NCI-H146 treated with DMSO at 0.1 percent for 48 hours (cell line): ENCODE results near the gene PSTK.

Experiments
- DNase-seq: peaks from one replicate; lab custom pipeline; 2025; ENCODE audit not compliant: unreplicated experiment; lab: John Stamatoyannopoulos, UW

PSTK gene, protein sequence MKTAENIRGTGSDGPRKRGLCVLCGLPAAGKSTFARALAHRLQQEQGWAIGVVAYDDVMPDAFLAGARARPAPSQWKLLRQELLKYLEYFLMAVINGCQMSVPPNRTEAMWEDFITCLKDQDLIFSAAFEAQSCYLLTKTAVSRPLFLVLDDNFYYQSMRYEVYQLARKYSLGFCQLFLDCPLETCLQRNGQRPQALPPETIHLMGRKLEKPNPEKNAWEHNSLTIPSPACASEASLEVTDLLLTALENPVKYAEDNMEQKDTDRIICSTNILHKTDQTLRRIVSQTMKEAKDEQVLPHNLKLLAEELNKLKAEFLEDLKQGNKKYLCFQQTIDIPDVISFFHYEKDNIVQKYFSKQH

DNA sequence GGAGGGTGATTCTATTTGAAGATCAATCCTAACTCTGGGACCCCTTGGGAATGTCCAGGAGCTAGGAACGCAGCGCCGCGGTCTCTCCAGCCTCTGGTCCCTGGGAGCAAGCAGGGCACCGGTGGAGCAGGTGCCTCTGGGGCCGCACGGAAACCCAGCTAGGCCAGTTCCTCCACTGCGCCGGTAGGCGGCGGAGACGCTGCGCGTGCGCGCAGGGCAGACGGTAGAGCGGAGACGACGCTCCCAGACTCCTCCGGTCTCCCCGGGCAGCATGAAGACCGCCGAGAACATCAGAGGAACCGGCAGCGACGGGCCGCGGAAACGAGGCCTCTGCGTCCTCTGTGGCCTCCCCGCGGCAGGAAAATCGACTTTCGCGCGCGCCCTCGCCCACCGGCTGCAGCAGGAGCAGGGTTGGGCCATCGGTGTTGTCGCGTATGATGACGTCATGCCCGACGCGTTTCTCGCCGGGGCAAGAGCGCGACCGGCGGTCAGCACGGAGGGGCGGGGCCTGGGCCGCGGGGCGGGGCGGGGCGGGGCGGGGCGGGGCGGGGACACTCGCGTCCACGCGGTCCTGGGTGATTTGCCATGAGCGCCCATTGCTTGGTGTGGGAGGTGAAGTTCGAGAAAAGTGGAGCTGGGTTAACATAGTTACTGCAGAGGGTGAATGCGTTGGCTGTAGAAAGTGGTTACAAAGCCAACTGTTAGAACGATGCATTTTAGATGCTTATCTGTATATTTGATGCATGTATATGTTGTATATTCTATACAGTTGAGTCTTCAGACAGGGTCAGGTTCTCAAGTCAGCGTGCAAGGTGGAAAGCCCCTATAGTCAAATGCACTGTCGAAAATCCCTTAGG is at the start of gene PSTK:
Gene PSTK, plus strand, starts transcription at position 193 of the 857 bp plus-strand sequence. Its CDS starts 79 bp downstream, at position 272.
- DNase-seq = peak; percentile 84

DNA sequence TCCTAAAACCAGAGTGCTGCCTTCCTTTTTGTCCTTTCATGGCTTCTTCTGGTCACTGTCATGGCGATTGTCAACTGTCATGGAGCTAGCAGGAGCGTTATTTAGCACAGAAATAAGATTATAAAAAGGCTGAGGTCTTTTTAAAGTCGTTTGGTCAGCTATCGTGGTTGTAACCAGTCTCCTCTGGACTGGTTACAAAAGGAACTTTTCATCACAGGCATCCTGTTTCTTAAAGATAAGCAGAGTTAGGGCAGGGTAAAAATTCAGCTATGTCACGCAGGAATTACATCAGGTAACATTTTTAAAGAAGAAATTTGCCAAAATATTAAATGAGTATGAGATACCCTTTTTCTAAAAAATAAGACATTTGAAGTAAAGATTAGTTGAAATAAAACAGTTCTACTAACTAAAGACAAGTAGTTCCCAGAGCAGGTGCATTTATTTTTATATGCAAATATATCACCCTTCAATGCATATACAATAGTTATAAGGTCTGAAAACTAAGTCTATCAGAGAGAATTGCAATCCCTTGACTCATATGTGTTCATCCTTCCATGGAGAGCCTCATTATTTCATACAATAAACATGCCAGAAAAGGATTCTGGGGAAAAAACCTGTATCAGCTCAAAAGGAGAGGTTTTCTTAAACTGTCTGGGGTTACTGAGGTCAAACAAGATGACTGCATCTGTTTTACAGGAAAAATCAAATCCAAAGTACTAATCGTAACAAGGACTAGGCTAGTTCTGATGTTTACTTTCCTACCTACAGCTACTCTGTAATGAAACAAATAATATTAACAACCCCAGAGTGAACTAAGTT is 48.9 kb upstream of the PSTK start:
- DNase-seq = no peak

DNA sequence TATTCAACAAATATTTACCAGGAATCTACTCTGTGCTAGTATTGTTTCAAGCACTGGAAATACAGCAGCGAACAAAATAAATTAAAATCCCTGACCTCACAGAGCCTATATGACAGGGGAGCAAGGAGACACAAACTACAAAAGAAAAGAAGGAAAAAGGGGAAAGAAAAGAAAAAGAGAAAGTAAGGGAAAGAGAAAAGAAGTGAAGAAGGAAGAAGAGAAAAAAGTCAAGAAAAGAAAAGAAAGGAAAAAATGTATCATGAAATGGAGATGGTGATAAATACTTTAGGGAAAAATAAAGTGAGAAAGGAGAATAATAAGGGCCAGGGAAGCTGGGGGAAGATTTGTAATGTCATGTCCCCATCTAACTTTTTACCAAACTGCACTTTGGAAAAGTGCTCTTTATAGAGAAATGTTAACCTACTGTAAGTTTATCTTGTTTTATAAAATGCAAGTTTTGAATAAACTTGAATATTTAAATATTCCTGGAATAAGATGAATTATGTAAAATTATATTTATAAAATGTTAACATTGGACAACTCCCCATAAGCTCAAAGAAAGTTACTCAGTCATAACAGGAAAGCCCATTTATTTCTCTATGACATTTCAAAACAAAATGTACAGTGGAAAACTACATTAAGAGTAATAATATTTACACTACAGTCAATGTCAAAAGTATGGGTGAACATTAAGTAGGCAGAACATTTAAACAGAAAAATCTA is 40.9 kb upstream of the PSTK start:
- DNase-seq = no peak

DNA sequence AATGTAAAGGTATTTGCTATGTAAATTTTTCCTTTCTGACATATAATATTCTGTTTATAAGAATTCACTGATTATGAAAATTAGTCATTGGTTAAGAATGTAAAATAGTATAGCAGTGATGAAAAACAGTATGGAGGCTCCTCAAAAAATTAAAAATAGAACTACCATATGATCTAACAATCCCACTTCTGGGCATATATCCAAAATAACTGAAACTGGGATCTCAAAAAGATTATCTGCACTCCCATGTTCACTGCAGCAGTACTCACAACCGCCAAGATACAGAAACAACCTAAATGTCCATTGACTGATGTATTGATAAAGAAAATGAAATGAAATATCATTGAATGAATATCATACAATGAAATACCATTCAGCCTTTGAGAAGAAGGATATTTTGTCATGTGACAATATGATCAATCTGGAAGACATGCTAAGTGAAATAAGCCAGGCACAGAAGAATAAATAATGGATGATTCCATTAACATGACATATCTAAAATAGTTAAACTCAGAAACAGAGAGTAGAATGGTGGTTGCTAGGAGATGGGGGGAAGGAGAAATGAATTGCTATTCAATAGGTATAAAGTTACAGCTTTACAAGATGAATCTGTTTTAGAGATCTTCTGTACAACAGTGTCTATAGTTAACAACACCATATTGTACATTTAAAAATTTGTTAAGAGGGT is 40.2 kb upstream of the PSTK start:
- DNase-seq = no peak

DNA sequence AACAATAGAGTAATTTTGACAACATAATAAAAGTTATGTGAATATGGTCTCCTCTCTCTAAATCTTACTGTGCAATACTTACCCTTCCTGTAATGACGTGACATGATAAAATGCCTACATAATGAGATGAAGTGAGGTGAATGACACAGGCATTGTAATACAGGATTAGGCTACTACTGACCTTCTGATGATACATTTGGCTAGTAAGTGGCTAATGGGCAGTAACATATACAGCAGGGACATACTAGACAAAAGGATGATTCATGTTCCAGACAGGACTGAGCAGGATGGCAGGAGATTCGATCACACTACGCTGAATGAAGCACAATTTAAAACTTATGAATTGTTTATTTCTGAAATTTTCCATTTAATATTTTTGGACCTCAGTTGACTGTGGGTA is 30.9 kb upstream of the PSTK start:
- DNase-seq = no peak

DNA sequence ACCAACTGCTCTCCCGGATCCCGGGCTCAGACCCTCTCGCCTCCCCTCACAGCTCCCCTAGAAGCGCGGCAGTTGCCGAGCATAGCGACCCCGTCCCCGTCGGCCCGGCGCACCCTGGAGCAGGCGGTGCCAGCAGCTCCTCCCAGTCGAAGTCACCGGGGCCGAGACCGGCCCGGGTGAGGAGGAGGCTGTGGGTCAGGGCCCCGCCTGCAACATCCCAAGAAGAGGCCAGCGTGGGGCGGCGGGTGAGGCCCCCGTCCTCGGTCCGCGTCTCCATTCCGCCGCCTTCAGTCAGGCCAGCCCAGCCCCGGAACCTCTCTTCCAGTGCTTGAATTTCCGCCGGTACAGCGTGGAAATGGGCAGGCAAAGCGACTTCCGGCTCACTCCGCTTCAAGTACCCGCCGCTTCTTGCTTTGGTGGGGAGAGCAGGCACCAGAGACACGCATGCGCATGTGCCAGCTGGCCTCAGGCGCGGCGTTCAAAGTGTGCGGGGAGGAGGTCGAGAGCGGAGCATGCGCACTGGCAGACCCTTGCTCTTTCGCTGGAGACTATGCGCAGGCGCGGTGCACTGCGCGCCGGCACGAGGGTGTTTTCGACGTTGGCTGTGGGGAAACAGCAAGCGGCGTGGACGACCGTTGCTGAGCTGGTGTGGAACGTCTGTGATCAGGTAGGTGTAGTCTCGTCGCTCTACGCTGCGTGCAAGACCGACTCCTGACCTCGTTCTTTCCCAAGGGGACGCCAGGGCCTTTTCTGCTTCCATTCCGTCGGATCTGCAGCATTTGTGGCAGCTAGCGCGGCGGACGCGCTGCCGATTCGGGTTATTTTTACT is 26.1 kb upstream of the PSTK start, which contains the start of gene C10orf88:
Gene C10orf88, minus strand, starts transcription at position 326 of the 829 bp plus-strand sequence. Its CDS starts 49 bp downstream, at position 277.
- DNase-seq = peak; percentile 95

DNA sequence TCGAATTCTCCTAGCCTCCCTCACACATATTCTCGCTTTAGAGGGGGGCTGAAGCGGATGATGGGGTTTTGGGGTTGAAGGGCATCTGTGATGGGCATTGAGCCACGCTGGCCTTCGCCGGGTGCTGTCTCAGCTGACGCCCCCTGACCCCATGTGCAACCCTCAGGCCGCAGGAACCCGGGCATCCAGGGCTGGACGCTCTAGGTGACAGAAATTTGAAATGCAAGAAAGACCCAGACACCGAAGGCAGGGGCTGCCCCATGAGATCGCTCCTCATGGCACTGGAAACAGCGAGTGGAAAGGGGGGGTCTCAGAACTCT is 25.5 kb upstream of the PSTK start:
- DNase-seq = no peak

DNA sequence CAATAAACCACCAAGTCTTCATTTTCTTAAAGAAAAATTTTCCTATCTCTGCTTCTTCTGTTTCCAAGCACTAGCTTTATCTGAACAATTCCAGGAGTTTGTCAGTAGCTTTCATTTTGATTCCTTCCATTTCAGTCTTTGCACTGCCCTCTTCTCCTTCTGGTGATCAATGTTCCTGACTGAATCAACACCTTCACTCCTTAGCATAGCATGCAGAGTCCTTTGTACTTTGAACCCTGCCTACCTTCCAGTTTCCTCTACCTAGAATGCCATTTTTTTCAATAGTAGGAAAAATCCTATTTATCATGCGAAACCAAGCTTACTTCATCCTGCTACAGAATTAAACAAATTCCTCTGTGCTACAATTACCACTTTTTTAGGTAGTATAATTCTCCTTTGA is 24.3 kb upstream of the PSTK start:
- no peak for DNase-seq

DNA sequence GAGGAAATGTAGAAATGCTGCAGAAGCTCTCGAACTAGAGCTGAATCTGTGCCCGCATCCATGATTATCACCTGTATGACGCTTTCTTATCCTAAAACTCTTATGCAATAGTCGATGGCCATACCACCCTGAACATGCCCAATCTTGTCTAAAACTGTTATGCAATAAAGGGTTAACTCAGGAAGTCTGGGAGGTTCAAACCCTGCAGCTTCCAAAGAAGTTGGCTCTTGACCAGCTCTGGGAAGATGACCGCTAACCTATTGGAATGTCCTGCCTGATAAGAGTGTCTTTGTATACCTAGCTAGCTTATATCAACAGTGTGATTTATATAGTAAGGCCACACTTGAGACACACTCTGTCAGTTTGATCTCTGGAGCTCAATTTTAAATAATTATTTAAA is 22.7 kb upstream of the PSTK start:
- no peak for DNase-seq

DNA sequence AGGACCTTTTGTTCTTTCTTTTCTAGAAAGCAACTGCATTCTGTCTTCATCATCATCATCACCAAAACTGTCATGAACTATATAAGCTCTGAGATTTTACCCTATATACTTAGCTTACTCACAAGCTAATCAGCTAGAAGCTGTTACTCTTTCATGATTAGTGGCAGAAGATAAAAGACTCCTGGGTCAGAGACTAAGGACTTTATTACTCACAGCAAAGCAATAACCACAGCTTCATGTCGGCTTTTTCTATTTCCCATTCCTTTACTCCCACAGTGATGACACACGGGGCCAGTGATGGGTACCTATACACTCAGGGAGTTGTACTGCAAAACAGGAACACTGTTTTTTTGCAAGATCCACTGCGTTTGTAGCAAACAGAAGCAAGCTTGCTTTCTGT is 17.8 kb upstream of the PSTK start:
- no peak for DNase-seq

DNA sequence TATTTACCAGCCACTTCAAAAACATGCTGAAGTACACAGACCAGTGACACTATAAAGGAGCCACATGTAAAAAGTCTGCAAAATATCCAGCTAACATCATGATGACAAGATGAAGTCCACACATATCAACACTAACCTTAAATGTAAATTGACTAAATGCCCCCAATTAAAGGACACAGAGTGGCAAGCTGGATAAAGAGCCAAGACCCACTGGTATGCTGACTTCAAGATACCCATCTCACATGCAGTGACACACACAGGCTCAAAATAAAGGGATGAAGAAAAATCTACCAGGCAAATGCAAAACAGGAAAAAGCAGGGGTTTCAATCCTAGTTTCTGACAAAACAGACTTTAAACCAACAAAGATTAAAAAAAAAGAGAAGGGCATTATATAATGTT is 13.3 kb upstream of the PSTK start:
- DNase-seq = no peak

DNA sequence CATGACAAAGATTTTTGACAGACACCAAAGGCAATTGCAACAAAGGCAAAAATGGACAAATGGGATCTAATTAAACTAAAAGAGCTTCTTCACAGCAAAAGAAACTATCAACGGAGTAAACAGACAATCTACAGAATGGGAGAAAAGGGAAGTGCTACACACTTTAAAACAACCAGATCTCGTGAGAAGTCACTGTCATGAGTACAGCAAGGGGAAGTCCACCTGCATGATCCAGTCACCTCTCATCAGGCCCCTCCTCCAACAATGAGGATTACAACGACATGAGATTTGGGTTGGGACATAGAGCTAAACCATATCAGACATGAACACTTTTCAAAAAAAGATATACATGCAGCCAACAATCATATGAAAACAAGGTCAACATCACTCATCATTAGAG is 11.5 kb upstream of the PSTK start:
- DNase-seq = no peak

DNA sequence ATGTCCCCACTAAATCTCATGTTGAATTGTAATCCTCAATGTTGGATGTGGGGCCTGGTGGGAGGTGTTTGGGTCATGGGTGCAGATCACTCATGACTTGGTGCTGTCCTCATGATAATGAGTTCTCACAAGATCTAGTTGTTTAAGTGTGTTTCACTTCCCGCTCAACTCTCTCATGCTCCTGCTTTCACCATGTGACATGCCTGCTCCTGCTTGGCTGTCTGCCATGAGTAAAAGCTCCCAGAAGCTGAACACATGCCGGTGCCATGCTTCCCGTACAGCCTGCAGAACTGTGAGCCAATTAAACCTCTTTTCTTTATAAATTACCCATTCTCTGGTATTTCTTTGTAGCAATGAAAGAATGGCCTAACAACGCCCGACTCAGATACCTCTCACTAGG is 6.2 kb upstream of the PSTK start:
- DNase-seq = no peak

DNA sequence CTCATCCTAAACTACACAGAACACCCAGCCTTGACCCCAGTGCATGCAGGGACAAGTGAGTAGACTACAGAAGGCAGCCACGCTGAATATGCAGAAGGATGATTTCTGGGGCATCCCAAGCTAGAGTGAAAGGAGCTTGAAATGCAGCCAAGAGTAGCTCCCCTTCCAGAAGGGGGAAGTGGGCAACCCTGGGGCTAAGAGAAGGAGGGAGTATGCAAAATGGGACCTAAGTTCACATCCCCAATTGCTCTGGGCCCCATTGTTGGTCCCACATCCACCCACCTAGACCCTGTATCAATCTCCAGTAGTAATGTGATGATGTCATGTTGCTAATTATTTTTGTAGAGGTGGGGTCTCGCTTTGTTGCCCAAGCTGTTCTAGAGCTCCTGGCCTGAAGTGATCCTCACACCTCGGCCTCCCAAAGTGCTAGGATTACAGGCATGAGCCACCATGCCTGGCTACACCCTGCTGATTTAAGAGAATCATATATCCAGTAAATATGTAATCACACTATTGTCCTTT is 5.6 kb upstream of the PSTK start:
- no peak for DNase-seq

DNA sequence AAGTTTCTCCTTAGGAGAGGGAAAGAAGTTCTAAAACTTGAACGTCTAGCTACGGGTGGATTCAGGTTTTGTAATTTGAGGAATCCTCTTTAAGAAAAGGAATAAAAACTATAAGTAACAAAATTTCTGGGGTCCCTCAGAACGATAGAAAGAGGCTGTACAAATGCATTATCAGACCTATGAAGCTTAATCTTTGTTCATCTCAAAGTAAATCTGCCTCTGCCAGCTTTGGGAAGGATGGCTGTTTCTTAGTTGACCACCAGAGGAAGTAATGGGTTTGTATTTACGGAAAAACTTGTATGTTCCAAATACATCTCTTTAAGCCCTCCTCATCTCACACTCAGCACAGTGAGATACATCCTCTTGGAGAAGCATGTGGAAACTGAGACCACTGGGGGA is 864 bp downstream of the PSTK start:
- DNase-seq = no peak

DNA sequence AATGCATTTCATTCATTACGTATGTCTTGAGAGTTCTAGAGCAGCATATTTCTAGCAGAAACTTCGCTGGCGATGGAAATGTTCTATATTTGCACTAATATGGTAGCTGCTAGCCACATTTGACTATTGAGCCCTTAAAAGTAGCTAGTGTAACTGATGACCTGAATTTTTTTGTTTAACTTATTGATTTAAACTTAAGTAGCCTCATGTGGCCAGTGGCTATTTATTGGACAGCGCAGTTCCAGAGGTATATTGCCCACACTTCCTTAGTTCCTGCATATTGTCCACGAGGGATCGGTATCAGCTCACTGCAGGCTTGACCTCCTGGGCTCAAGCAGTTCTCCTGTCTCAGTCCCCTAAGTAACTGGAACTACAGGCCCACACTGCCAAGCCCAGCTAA is 3.7 kb downstream of the PSTK start:
- DNase-seq = no peak

DNA sequence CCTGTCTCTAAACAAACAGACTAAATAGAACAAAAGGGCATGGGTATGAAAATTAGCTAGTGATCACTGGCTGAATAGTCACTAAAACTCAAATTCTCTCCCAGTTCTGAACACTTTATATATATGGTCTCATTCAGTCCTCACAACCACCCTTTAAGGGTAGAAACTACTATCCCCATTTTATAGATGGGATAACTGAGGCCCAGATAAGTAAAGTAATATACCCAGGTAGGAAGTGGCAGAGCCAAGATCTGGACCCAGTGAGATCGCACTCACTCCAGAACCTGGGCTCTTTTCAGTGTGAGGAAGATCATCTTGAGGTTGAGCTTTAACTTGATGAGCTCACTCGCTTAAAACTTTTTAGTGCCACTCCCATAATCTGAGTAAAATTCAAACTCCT is 4.5 kb downstream of the PSTK start:
- DNase-seq = no peak

DNA sequence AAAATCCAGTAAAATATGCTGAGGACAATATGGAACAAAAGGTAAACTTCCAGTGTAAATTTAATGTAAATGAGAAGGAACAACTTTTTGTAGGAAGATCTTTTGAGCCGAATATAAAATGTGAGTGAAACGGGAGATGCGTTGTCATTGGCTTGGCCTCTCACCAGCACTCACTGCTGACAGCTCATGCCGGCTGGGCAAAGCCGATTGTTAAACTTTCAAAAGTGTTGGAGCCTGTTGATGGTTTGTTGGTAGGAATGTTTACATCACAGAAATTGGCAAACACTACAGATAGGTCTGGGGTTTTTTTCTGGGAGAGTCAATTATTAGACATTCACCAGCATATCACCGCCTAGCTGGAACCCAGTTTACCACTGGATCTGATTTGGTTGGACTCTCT is 6.1 kb downstream of the PSTK start:
- no peak for DNase-seq

DNA sequence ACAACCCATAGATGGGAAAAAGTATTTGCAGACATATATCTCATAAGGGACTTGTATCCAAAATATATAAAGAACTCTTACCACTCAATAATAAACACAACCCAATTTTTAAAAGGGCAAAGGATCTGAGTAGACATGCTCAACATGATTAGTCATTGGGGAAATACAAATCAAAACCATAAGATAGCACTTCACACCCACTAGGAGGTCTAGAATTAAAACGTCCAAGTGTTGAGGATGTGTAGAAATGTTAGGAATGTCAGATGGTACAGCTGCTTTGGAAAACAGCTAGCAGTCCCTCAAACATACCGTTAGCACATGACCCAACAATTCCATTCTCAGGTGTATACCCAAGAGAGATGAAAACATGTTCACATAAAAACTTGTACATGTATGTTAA is 8.3 kb downstream of the PSTK start:
- DNase-seq = no peak
